Measurements from ENCODE around the gene AIF1L. TPM values are rescaled to one million over a fixed set of nuclear protein-coding genes. Genes with fewer than 3 reads are reported as not detected.
A peak's percentile ranks its signal among the peaks of the same experiment; 100 is the strongest.

Gene AIF1L
- total RNA-seq, 5 donors from 2014 or later (not counting 1 experiment from before 2014, with no cell fraction given): 0.37 to 0.67 (median 0.51) TPM; not detected in 2

DNA sequence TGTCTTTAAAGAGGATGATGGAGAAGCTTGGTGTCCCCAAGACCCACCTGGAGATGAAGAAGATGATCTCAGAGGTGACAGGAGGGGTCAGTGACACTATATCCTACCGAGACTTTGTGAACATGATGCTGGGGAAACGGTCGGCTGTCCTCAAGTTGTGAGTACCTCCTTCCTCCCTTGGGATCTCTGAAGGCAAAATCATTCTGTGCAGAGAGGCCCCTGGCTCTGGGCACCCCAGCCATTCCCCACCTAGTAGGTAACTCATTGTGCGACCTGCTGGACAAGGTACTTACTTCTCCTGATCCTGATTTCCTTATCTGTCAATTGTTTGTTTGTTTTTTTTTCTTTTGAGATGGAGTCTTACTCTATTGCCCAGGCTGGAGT, 21.4 kb downstream of the AIF1L start:
- Mint-ChIP-seq H3K27me3 (peaks cover 0 to 15% of the 10 kb centered on the region in 2 donors), H3K4me1 (no peaks in the 10 kb centered on the region), H3K27ac (no peak overlapping the region), H3K4me3 (no peak overlapping the region), H3K9me3 (no peaks in the 10 kb centered on the region), H3K36me3 (no peaks in the 10 kb centered on the region)
- WGBS (ENCODE audit: insufficient coverage): 84% methylated on average over 3 of the region's 4 CpGs
- no peaks in the 10 kb centered on the region for H3K9me3 ChIP-seq
- no peaks in the 10 kb centered on the region for H3K36me3 ChIP-seq (ENCODE audit: control insufficient read depth in 2 of 2, extremely low read depth in 1 of 2, insufficient read depth in 1 of 2, low read length in 1 of 2)
- H3K27ac ChIP-seq (ENCODE audit: low read length): no peak overlapping the region
- H3K4me1 ChIP-seq (ENCODE audit: control insufficient read depth in 1 of 2, extremely low read depth in 1 of 2, insufficient read depth in 2 of 2, low read length in 2 of 2): no peaks in the 10 kb centered on the region
- no peak for DNase-seq
- no peak for ATAC-seq (replicated peaks in 1 of 4)
- H3K27me3 ChIP-seq (replicated peaks in 1 of 2; ENCODE audit: control insufficient read depth in 2 of 2, extremely low read depth in 1 of 2, insufficient read depth in 2 of 2, low read length in 1 of 2): peaks cover 0 to 31% of the 10 kb centered on the region in 2 experiments
- CTCF ChIA-PET: no interaction called here
- POLR2A ChIA-PET: no interaction called here
- no peak overlapping the region for H3K4me3 ChIP-seq (ENCODE audit: control insufficient read depth in 1 of 2, extremely low read depth in 1 of 2, low read length in 1 of 2)

DNA sequence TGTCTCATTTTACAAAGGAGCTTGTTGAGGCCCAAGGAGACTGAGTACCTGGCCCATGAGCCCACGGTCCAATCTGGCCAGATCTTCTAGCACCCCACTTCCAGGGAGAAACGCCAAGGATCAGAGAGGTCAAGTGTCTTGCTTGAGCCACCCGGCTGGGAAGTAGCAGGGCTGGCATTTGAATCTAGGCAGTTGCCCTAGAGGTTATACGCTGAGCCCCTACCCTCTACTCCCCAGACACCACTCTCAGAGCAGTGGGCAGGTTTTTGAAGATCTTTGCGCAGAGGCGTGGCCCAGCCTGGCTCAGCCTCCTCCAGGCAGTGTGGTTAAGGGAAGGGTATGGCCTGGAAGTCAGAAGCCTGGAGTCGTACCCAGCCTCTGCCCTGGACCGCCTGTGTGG, 23.3 kb downstream of the AIF1L start:
- POLR2A ChIA-PET: interaction anchor here in 1 of 2 donors (0.7 kb wide), 1 partner anchor 886 kb away, joined by 6 read pairs; no protein-coding TSS in a partner anchor

DNA sequence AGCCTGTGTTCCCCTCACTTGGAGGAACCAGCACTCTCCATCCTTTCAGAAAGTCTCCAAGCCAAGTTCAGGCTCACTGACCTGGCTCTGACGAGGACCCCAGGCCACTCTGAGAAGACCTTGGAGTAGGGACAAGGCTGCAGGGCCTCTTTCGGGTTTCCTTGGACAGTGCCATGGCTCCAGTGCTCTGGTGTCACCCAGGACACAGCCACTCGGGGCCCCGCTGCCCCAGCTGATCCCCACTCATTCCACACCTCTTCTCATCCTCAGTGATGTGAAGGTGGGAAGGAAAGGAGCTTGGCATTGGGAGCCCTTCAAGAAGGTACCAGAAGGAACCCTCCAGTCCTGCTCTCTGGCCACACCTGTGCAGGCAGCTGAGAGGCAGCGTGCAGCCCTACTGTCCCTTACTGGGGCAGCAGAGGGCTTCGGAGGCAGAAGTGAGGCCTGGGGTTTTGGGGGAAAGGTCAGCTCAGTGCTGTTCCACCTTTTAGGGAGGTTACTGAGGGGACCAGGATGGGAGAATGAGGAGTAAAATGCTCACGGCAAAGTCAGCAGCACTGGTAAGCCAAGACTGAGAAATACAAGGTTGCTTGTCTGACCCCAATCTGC, 24.4 kb downstream of the AIF1L start:
- H3K4me3 ChIP-seq (ENCODE audit: control insufficient read depth in 1 of 2, extremely low read depth in 1 of 2, low read length in 1 of 2): no peak overlapping the region
- no peak overlapping the region for H3K4me3 Mint-ChIP-seq
- H3K4me1 Mint-ChIP-seq: peaks cover 8 to 11% (median 9%) of the 10 kb centered on the region in 3 donors
- H3K27ac Mint-ChIP-seq: no peak overlapping the region
- ATAC-seq (replicated peaks in 1 of 4) (no peak), DNase-seq (no peak)
- H3K36me3 Mint-ChIP-seq: no peaks in the 10 kb centered on the region
- H3K9me3 Mint-ChIP-seq: no peaks in the 10 kb centered on the region
- peaks cover 0 to 31% of the 10 kb centered on the region in 2 experiments for H3K27me3 ChIP-seq (replicated peaks in 1 of 2; ENCODE audit: control insufficient read depth in 2 of 2, extremely low read depth in 1 of 2, insufficient read depth in 2 of 2, low read length in 1 of 2)
- peaks cover 0 to 8% of the 10 kb centered on the region in 2 experiments for H3K4me1 ChIP-seq (ENCODE audit: control insufficient read depth in 1 of 2, extremely low read depth in 1 of 2, insufficient read depth in 2 of 2, low read length in 2 of 2)
- H3K27me3 Mint-ChIP-seq: peaks cover 0 to 15% of the 10 kb centered on the region in 2 donors
- H3K27ac ChIP-seq (ENCODE audit: low read length): no peak overlapping the region
- no peaks in the 10 kb centered on the region for H3K36me3 ChIP-seq (ENCODE audit: control insufficient read depth in 2 of 2, extremely low read depth in 1 of 2, insufficient read depth in 1 of 2, low read length in 1 of 2)
- ChIA-PET POLR2A (no interaction called here), CTCF (no interaction called here)
- 95% methylated on average over 2 of the region's 7 CpGs for WGBS (ENCODE audit: insufficient coverage)
- no peaks in the 10 kb centered on the region for H3K9me3 ChIP-seq

More for the DNA sequence above, 23.3 kb downstream of the AIF1L start:
- peaks cover 0 to 31% of the 10 kb centered on the region in 2 experiments for H3K27me3 ChIP-seq (replicated peaks in 1 of 2; ENCODE audit: control insufficient read depth in 2 of 2, extremely low read depth in 1 of 2, insufficient read depth in 2 of 2, low read length in 1 of 2)
- 46% methylated on average over 3 of the region's 8 CpGs for WGBS (ENCODE audit: insufficient coverage)
- no peak overlapping the region for H3K4me3 ChIP-seq (ENCODE audit: control insufficient read depth in 1 of 2, extremely low read depth in 1 of 2, low read length in 1 of 2)
- Mint-ChIP-seq H3K27ac (no peak overlapping the region), H3K9me3 (no peaks in the 10 kb centered on the region), H3K36me3 (no peaks in the 10 kb centered on the region), H3K27me3 (peaks cover 0 to 13% of the 10 kb centered on the region in 2 donors), H3K4me1 (peaks cover under 1% of the 10 kb centered on the region in 3 donors), H3K4me3 (no peak overlapping the region)
- H3K9me3 ChIP-seq: no peaks in the 10 kb centered on the region
- CTCF ChIA-PET: no interaction called here
- no peak overlapping the region for H3K27ac ChIP-seq (ENCODE audit: low read length)
- H3K4me1 ChIP-seq (ENCODE audit: control insufficient read depth in 1 of 2, extremely low read depth in 1 of 2, insufficient read depth in 2 of 2, low read length in 2 of 2): peaks cover 0 to 2% of the 10 kb centered on the region in 2 experiments
- no peak for ATAC-seq (replicated peaks in 1 of 4)
- H3K36me3 ChIP-seq (ENCODE audit: control insufficient read depth in 2 of 2, extremely low read depth in 1 of 2, insufficient read depth in 1 of 2, low read length in 1 of 2): no peaks in the 10 kb centered on the region
- DNase-seq: no peak

DNA sequence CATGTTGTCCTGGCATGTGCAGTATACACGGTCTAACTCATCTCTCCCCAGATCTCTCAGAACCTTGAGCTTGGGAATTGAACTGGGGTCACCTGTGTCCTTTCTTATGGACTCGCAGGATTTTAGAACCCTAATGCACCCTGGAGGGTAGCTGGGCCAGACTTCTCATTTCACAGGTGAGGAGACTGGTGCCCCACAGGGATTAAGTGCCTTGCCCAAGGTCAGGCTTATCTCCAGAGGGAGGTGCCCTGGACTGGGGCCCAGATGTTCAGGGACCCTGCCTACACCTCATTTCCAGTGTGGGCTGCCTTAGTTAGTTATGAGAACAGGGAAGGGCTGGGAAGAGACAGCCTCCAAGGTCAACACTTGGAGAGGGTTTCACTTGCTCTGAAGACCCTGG, 25.0 kb downstream of the AIF1L start:
- H3K27me3 Mint-ChIP-seq: peaks cover 0 to 15% of the 10 kb centered on the region in 2 donors
- no peak overlapping the region for H3K27ac ChIP-seq (ENCODE audit: low read length)
- ChIA-PET CTCF (no interaction called here), POLR2A (no interaction called here)
- H3K4me1 Mint-ChIP-seq: peaks cover 13 to 18% (median 15%) of the 10 kb centered on the region in 3 donors
- H3K9me3 ChIP-seq: no peaks in the 10 kb centered on the region
- DNase-seq (no peak), ATAC-seq (replicated peaks in 1 of 4) (no peak)
- H3K4me1 ChIP-seq (ENCODE audit: control insufficient read depth in 1 of 2, extremely low read depth in 1 of 2, insufficient read depth in 2 of 2, low read length in 2 of 2): peaks cover 6 to 14% of the 10 kb centered on the region in 2 experiments
- peaks cover 0 to 31% of the 10 kb centered on the region in 2 experiments for H3K27me3 ChIP-seq (replicated peaks in 1 of 2; ENCODE audit: control insufficient read depth in 2 of 2, extremely low read depth in 1 of 2, insufficient read depth in 2 of 2, low read length in 1 of 2)
- WGBS (ENCODE audit: insufficient coverage): 80% methylated on average over 1 of the region's 2 CpGs
- no peak overlapping the region for H3K4me3 ChIP-seq (ENCODE audit: control insufficient read depth in 1 of 2, extremely low read depth in 1 of 2, low read length in 1 of 2)
- H3K4me3 Mint-ChIP-seq: no peak overlapping the region
- no peak overlapping the region for H3K27ac Mint-ChIP-seq
- H3K36me3 ChIP-seq (ENCODE audit: control insufficient read depth in 2 of 2, extremely low read depth in 1 of 2, insufficient read depth in 1 of 2, low read length in 1 of 2): no peaks in the 10 kb centered on the region
- H3K9me3 Mint-ChIP-seq: no peaks in the 10 kb centered on the region
- no peaks in the 10 kb centered on the region for H3K36me3 Mint-ChIP-seq

DNA sequence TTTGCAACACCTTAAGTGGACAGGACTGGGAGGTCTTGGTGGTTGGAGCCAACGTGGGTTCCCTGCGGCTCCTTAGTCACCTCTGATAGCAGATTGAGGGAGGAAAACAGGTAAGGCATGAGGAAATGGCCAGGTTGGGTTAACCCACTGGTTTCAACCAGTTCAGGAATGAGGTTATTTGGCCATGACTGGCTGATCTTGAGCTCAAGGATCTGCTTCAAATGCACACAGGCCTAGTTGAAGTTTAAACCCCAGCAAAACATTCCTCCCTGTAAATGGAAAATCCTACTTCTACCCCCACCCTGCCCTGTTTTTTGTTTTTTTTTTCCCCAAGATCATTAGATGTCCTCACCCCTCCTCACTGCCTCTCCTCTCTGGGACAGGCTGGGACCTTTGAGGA, 25.8 kb downstream of the AIF1L start:
- Histone ChIP-seq H3K27me3 (replicated peaks in 1 of 2; ENCODE audit: control insufficient read depth in 2 of 2, extremely low read depth in 1 of 2, insufficient read depth in 2 of 2, low read length in 1 of 2) (peaks cover 0 to 25% of the 10 kb centered on the region in 2 experiments), H3K4me1 (ENCODE audit: control insufficient read depth in 1 of 2, extremely low read depth in 1 of 2, insufficient read depth in 2 of 2, low read length in 2 of 2) (peaks cover 9 to 22% of the 10 kb centered on the region in 2 experiments), H3K27ac (ENCODE audit: low read length) (no peak overlapping the region), H3K4me3 (ENCODE audit: control insufficient read depth in 1 of 2, extremely low read depth in 1 of 2, low read length in 1 of 2) (no peak overlapping the region), H3K36me3 (ENCODE audit: control insufficient read depth in 2 of 2, extremely low read depth in 1 of 2, insufficient read depth in 1 of 2, low read length in 1 of 2) (peaks cover 0 to 3% of the 10 kb centered on the region in 2 donors), H3K9me3 (no peaks in the 10 kb centered on the region)
- POLR2A ChIA-PET: no interaction called here
- DNase-seq: peak in 1 of 35 experiments; percentile 1
- 80% methylated on average over 1 of the region's 2 CpGs for WGBS (ENCODE audit: insufficient coverage)
- Mint-ChIP-seq H3K9me3 (no peaks in the 10 kb centered on the region), H3K27me3 (peaks cover 0 to 11% of the 10 kb centered on the region in 2 donors), H3K36me3 (no peaks in the 10 kb centered on the region), H3K4me1 (peaks cover 16 to 20% (median 20%) of the 10 kb centered on the region in 3 donors), H3K27ac (no peak overlapping the region), H3K4me3 (no peak overlapping the region)
- no peak for ATAC-seq (replicated peaks in 1 of 4)
- CTCF ChIA-PET: no interaction called here

DNA sequence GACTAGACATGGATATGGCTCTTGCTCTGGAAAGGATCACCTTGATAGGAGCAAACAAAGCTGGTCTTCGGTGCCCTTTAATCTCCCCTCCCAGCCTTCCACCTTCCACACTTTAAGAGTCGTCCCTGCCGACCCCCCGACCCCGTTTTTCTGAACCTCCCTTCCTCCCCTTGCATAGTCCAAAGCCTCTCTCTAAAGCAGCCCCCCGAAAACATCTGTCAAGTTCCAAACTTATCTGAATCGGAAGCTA, 28.6 kb downstream of the AIF1L start:
- peak overlapping the region; percentile 97 for H3K27ac Mint-ChIP-seq
- peak overlapping the region; percentile 77 to 95 for H3K4me3 ChIP-seq (ENCODE audit: control insufficient read depth in 1 of 2, extremely low read depth in 1 of 2, low read length in 1 of 2)
- peaks cover 24% of the 10 kb centered on the region for H3K36me3 Mint-ChIP-seq
- ChIA-PET CTCF (interaction anchor here (0.6 kb wide), 2 partner anchors 1220 to 1325 kb away, joined by 3 to 6 read pairs; no protein-coding TSS in a partner anchor), POLR2A (interaction anchor here (0.5 to 1.4 kb wide), 5 partner anchors 21 to 456 kb away, joined by 3 to 14 read pairs (median 3); partner anchors contain the start of gene EXOSC2 (in 1 of the 2))
- H3K9me3 Mint-ChIP-seq: no peaks in the 10 kb centered on the region
- peaks cover 32 to 34% (median 33%) of the 10 kb centered on the region in 3 donors for H3K4me1 Mint-ChIP-seq
- H3K27me3 Mint-ChIP-seq: peaks cover 0 to 2% of the 10 kb centered on the region in 2 donors
- H3K4me3 Mint-ChIP-seq: peak overlapping the region; percentile 95 to 100 (median 95)
- ATAC-seq (replicated peaks in 1 of 4) (no peak), DNase-seq (peak in 2 of 35 experiments; percentile 3 to 4)
- 1% methylated on average over 7 of the region's 7 CpGs for WGBS (ENCODE audit: insufficient coverage)
- H3K9me3 ChIP-seq: no peaks in the 10 kb centered on the region
- peaks cover 0 to 6% of the 10 kb centered on the region in 2 experiments for H3K27me3 ChIP-seq (replicated peaks in 1 of 2; ENCODE audit: control insufficient read depth in 2 of 2, extremely low read depth in 1 of 2, insufficient read depth in 2 of 2, low read length in 1 of 2)
- peaks cover 11 to 22% of the 10 kb centered on the region in 2 experiments for H3K4me1 ChIP-seq (ENCODE audit: control insufficient read depth in 1 of 2, extremely low read depth in 1 of 2, insufficient read depth in 2 of 2, low read length in 2 of 2)
- H3K27ac ChIP-seq (ENCODE audit: low read length): peak overlapping the region; percentile 75
- H3K36me3 ChIP-seq (ENCODE audit: control insufficient read depth in 2 of 2, extremely low read depth in 1 of 2, insufficient read depth in 1 of 2, low read length in 1 of 2): peaks cover 0 to 29% of the 10 kb centered on the region in 2 donors

All from T-cell (primary cell).